GM18498 (cell line): ENCODE data around the gene KRTAP10-5.
"Not testable (repeated sequence)": the region's sequence is repeated elsewhere in the genome, so short reads cannot be mapped to it uniquely, and the experiment has no call there.

ENCODE experiments used
- ATAC-seq: cut with Tn5 transposase; IDR thresholded peaks from one replicate; pipeline ENCODE4 v1.9.1; 2021; ENCODE audit warnings: mild to moderate bottlenecking, moderate library complexity; ENCODE audit not compliant: unreplicated experiment

The KRTAP10-5 gene

DNA sequence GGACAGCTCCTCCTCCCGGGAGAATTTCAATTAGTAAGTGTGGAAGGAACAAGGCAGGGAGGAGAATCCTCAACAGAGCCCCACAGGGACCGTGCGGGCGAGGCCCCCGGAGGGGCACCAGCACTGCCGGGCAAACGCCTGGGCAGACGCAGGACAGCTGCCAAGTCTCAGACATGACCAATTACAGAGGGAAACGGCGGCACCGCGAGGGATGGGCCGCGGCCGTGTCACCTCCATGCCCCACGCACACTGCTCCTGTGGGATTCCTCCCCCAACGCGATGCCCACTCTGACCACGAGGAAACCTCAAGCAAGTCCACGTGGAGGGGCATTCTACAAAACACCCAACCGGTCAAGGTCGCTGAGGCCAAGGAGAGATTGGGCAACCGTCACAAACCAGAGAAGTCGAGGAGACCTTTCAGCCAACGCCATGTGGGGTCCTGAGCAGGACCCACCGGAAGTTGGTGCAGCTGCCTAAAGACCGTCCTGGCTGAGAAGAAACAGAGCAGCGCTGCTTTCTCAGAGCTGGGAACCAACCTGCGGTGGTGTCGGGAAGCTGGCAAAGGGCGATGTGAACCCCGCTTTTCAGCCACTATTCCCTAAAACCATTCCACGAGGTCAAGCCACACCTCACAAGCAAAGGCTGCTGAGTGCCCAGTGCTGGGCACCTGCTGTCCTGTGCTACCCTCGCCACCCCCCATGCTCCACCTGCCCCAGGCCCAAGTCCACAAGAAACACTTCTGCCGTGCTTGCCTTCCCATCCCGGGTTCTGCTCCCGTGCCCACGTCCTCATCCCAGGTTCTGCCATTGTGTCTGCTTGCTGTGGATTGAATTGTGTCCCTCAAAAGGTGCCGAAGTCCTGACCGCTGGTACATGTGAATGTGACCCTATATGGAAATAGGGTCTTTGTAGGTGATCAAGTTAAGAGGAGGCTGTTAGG, 8.3 kb downstream of the KRTAP10-5 start:
- ATAC-seq: no peak

DNA sequence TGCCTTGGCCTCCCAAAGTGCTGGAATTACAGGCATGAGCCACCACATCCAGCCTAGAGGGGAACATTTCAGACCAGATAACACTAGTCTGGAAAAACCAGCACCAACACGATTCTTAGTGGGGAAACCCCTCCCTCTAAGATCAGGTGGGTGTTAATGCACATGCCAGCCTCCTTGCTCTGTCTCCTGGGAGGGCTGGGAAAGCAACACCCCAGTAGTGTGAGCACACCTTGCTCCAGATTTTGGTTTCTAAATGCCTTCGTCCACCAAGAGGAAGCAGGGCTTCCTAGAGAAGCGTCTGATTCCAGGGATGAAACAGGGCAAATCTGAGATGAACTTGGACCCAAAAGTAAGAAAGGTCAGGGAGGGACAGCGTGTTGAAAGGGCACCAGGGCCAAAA, 9.1 kb downstream of the KRTAP10-5 start:
- no peak for ATAC-seq

DNA sequence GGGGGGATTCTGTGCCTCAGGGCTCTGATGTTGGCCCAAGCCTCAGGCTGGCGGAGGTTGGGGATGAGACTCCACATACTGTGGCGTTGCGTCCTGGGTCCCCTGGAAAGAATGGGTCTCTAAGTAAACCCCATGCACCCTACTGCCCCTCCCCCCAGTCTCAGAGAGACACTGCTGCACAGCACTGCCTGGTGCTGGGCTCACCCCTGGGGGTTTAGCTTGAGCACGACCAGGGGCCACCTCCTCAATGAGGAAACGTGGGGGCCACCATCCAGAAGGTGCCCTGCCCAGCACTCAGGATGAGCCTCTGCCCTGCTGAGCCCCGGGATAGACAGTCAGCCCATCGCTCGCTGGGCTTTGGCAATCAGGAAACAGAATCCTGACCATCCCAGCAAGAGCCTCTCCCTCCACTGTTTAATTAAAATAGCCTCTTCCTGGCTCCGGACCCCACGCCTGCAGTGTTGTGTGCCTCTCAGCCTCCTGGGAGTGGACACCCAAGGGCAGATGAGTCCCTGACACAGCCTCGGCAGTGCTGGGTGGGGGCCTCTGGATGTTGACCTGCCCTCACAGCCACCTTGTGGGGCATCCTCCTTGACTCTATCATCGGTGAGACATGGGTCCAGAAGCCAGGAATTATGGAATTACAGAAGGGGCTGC, 10.4 kb downstream of the KRTAP10-5 start:
- ATAC-seq: no peak

DNA sequence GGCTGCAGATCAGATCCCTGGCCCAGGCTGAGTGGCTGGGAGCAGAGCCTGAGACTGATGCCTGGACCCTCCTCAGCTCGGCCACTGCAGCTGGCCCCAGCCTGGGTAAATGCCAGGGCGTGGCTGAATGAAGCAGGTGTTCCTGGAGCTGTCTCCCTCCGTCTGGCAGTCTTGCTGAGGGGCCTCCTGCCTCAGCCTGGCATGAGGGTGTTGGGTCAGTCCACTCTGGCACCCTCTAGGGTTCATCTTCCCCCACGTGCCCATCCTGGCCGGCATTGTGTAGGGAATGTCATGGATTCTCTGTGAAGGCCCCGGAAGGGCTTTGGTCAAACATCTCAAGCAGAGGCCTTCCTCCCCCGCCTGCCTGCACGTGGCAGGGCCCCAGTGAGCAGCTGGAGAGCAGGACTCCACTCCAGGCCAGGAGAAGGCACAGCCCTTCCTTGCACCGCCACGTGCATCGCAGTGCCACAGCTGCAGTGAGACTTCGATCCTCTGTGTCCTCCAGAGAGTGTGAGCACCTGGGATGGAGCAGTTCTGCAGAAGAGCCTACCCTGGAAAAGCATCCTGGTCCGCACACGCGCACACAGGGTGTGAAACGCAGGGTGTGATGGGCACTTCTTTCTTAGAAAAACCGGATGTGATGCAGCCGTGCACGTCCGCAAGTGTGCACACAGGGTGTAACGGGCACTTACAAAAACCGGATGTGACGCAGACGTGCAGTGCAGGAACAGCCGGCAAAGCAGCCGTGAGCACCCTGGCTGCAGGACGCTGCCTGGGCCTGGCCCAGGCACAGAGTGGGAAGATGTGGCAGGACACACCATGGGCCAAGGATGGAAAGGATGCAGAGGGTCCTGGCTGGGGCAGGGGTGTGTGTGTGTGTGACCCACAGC, 11.5 kb downstream of the KRTAP10-5 start:
- ATAC-seq: no peak

DNA sequence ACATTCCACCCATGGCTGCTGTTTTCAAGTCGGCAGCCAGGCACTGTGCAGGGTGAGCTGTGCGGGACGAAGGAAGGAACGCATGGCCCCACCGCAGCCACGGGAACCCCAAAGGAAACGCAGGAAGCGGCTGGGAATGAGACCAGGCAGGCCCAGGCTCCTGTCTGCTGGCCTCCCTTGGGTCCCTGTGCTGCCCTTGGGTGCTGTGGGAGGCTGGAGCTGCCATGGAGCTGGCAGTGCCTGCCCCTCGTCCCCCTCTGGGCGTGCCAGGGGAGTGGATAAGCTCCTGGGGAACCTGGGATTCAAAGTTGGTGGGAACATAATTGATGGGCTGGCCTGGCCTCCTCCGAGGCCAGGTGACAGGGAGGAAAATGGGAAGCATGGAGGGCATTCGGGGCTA, 12.1 kb downstream of the KRTAP10-5 start:
- ATAC-seq: no peak

DNA sequence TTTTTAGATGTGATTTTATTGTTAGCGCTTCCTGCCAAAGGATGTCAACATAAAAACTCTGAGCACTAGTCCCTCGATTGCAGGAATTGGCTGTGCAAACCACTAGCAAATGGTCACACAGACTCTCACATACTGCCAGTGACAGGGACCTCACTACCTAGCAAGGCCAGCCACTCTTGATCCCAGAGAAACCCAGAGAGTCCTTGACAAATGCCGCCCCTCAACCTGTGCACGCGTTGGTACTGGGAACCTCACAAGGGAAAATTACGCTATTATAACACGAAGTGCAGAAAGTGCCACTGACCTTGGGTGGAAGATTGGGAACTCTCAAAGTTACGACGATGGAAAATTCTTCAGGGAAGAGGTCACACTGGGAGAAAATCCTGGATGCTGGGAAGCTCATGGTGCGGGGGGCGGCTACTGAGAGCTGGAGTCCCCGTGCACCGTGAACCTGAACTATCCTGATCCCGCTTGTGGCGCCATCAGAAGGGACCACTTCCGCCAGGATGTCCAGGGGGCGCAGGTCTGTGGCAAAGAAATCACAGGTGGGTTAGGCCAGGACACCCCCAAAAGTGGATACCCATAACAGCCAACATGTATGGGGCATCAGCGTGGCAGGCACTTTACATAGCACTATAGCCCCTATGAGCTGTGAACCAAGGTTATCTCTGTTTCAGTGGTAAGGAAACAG, 12.8 kb downstream of the KRTAP10-5 start:
- ATAC-seq: no peak

DNA sequence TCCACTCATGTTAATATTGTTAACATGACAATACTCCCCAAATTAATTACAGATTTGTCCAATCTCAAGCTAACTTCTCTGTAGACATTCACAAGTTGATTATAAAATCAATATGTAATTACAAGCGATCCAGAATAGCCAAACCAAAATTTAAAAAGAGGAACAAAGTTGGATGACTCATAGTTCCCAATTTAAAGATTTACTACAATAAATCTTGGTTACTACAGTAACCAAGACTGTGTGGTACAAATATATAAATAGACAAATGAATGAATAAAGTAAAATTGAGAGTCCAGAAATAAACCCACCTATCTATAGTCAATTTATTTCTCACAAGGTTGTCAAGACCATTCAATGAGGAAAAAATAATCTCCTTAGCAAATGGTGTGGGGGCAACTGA, 14.0 kb downstream of the KRTAP10-5 start:
- ATAC-seq: no peak

DNA sequence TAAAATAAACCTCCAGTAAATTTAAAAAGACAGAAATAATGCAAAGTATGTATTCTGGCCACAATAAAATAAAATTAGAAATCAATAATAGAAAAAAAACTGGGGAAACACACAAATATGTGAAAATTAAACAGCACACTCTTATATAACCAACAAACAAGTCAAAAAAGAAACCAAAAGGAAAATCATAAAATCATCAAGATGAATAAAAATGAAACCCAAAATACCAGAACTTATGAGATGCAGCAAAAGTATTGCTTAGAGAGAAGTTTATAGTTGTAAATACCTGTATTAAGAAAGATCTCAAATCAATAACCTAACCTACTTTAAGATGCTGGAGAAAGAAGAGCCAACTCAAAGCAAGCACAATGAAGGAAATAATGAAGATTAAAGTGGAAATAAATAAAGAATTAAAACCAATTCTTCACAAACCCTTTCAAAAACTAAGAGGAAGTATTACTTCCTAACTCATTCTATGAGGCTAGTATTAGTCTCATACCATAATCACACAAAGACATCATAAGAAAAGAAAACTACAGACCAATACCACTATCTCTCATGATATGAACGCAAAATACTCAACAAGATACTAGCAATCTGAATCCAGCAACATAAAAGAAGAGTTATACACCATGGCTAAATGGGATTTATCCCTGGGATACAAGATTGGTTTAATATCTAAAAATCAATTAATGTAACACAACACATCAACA, 15.4 kb downstream of the KRTAP10-5 start:
- no peak for ATAC-seq

DNA sequence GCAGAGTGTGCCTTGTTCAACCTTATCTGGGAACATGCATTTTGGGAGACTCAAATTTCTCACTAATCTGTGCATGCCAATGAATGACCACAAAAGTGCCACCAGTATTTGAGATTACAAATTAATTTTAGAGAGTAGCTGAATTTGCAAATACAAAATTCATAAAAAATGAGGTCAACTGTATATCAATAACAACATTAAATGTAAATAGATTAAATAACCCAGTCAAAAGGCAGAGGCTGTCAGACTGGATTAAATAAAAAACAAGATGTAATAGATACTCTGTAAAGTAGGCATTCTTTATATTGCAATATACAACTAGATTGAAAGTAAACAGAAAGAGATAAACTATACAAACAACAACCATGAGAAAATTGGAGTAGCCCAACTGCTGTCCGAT, 16.3 kb downstream of the KRTAP10-5 start:
- no peak for ATAC-seq

DNA sequence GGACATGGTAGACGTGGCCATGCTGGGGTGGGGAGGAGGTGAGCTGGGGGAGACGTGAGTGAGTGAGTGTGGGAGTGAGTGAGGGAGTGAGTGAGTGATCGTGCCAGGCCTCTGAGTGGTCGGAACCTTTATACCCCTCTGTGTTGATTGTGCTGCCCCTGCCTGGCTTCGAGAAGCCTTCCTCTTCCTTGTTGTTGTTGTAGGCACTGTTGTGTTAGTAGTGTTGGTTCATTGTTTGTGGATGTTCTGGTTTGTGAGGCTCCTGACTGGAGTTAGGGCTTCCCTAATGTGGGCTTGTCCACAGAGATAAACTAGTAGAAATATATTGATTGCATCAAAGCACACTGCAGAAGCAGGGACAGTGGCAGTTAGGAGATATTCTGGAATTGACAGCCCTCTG, 21.7 kb downstream of the KRTAP10-5 start, which contains the start of gene KRTAP10-3:
Gene KRTAP10-3, minus strand, starts transcription at position 101 of the 400 bp plus-strand sequence. Its CDS starts 80 bp downstream, at position 21.
- no peak for ATAC-seq

DNA sequence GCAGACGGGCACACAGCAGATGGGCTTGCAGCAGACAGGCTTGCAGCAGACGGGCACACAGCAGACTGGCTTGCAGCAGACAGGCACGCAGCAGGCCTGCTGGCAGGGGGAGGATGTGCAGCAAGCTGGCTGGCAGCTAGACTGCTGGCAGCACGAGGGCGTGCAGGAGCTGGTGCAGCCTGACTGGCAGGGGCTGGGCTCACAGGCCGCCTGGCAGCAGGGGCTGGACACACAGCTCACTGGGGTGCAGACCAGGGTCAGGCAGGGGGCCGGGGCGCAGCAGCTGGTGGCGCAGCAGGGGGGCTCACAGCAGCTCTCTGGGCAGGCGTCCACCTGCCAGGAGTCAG, 22.1 kb downstream of the KRTAP10-5 start:
- not testable (repeated sequence) for ATAC-seq

DNA sequence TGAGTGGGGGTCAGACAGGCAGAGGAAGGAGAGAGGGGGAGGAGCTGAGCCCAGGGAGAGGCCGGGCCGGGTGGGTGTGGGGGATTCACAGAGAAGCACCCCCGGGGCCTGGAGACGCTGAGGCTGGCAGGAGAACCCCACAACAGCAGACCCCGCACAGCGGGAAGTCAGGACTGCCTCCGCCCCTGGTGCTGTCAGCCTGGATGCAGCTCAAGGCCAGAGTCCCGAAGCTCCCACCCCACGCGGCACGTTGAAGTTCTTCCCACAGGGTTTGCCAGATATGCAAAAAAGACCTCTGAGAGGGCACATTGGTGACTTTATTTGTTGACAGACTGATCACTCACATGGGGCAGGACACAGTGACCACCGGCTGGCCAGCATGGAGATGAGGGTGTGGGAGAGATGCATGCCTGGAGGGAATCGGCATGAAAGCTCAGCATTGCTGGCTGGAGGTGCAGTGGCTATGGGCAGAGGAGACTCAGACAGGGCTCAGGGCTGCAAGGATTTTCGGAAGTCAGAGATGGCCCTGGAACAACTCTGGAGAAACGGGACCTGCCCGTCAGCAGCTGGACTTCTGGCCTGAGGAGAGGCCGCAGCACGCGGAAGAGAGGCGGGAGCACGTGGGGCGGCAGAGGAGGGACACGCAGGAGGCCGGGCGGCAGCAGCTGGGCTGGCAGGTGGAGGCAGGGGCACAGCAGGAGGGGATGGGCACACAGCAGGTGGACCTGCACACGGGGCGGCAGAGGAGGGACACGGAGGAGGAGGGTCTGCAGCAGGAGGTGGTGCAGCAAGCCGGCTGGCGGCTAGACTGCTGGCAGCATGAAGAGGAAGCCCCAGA, 22.7 kb downstream of the KRTAP10-5 start:
- ATAC-seq: no peak

DNA sequence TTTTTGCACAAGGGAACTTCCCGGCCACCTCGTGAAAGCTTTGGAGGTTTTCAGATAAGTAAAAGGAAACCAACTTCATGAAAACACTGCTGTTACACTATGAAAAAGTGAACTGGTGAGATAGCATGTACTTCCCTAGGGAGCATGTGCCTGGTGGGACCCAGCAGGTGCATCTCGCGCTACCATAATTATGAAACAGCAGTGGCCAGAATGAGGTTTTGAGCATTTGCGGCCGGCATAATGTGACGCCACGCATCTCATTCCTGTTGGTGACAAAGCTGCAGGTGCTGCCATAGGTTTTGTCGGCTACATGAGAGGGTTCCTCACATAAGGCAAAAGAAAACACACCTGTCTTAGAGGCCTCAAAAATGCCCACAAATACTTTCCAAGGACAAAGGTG, 23.5 kb downstream of the KRTAP10-5 start:
- ATAC-seq: no peak

DNA sequence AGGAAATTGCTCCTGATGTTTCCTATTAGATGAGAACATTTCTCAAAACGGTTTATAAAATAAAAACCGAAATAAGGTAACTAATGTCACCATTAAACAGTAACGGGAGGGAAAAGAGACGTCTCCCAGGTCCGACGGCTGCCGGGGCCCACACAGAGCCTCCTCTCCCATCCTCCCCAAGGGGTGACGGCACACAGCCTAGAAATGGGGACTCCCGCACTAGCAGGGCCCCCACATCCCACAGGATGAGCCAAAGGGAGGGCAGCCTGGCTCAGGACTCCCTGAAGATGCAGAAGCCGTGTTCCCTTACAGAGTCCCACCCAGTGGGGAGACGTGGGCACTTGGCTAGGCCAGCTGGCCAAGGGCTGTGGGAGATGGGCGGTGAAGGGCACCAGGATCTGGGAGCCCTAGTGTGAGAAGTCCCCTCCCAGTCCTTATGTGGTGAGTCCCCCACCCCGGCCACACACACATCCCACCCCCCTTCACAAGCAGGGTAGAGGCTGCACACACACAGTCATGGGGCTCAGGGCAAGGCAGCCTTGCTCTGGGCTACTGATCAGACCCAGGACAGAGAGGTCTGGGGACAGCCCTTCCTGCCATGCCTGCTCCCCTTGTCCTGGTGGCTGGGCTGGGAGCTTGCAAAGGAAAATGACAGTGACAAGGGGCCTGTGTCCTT, 25.1 kb downstream of the KRTAP10-5 start:
- no peak for ATAC-seq

DNA sequence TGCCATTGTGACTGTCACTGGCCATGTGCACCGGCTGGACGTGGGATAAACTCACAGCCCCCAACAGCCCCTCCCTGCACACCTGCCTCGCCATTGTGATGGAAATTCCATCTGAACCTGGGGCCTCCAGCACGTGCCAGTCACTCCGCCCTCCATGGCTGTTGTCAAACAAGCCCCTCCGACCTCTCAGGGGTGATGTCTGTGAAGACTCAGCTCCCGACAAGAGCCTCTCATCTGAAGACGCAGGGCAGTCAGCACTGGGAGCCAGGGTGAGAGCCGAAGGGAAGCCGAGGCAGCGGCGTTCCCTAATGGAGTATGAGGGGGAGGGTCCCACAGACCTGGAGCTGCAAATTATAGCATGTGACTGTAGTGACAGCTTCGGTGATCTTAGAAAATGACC, 27.7 kb downstream of the KRTAP10-5 start:
- ATAC-seq: no peak

DNA sequence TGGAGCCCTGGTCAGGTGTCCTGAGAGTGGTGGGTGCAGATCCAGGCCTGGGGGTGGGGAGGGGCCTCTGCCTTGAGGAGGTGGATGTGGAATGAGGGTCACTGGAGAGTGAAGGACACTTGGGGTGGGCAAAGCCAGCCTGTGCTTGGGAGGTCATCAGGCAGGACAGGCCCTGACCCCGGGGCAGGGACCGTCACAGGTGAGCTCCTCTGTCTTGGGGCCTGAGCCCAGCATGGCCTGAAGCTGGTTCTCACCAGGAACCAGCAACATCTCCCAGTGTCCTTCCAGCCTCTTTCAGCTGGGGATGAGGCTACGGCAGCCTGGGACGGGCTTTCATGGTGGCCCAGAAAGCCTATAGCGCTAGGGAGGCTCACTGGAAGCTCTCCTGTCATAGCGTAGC, 28.3 kb downstream of the KRTAP10-5 start:
- no peak for ATAC-seq

DNA sequence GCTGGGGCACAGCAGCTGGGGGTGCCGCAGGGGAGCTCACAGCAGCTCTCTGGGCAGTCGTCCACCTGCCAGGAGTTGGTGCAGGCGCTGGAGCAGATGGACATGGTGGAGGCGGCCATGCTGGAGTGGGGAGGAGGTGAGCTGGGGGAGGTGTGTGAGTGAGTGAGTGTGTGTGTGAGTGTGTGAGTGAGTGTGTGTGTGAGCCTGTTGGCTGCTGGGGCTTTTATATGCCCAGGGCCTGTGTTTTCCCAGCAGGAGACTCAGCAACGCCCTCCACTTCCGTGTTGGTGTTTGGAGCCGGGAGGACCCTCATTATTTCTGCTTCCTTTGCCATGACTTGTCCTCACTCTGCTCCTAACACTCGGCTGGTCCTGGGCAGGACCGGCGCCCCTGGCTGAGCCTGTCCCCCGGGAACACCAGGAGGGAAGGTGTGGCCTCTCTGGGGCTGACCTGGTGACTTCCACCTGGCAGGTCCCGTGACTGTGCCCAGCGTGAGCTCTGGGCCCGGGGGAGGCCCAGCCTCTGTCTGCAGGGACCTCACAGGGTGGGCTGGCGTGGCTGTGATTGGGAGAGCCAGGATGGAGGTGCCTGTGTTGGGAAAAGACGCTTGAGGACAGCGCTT, 29.0 kb downstream of the KRTAP10-5 start, which contains the start of gene KRTAP10-2:
Gene KRTAP10-2, minus strand, starts transcription at position 166 of the 622 bp plus-strand sequence. Its CDS starts 47 bp downstream, at position 119.
- no peak for ATAC-seq

DNA sequence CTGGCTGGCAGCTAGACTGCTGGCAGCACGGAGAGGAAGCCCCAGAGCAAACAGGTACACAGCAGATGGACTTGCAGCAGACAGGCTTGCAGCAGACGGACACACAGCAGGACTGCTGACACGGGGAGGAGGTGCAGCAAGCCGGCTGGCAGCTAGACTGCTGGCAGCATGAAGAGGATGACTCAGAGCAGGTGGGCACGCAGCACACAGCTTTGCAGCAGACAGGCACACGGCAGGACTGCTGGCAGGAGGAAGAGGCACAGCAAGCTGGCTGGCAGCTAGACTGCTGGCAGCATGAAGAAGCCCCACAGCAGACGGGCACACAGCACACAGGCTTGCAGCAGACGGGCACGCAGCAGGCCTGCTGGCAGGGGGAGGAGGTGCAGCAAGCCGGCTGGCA, 29.6 kb downstream of the KRTAP10-5 start:
- no peak for ATAC-seq
